Measurements from ENCODE around the gene MICAL2.

Gene MICAL2

GRCh38 chr11:12170984-12171383 is 60.6 kb downstream of the MICAL2 start:
- DNase-seq (ENCODE audit: low read depth), result no peak

GRCh38 chr11:12171921-12172320 is 61.5 kb downstream of the MICAL2 start:
- no peak for DNase-seq (ENCODE audit: low read depth)

GRCh38 chr11:12172493-12173013 is 62.2 kb downstream of the MICAL2 start:
- DNase-seq (ENCODE audit: low read depth), result no peak

GRCh38 chr11:12173111-12173510 is 62.7 kb downstream of the MICAL2 start:
- no peak for DNase-seq (ENCODE audit: low read depth)

GRCh38 chr11:12174128-12174476 is 63.7 kb downstream of the MICAL2 start:
- no peak for DNase-seq (ENCODE audit: low read depth)

- no peak for DNase-seq (ENCODE audit: low read depth)
Observed at GRCh38 chr11:12174477-12175143, 64.2 kb downstream of the MICAL2 start.

GRCh38 chr11:12175694-12176241 is 65.4 kb downstream of the MICAL2 start:
- no peak for DNase-seq (ENCODE audit: low read depth)

GRCh38 chr11:12176410-12176809 is 66.0 kb downstream of the MICAL2 start:
- DNase-seq (ENCODE audit: low read depth), result no peak

GRCh38 chr11:12177739-12178338 is 67.4 kb downstream of the MICAL2 start:
- DNase-seq (ENCODE audit: low read depth), result no peak

GRCh38 chr11:12179019-12179418 is 68.6 kb downstream of the MICAL2 start:
- no peak for DNase-seq (ENCODE audit: low read depth)

- no peak for DNase-seq (ENCODE audit: low read depth)
Observed at GRCh38 chr11:12179531-12179930, 69.1 kb downstream of the MICAL2 start.

GRCh38 chr11:12180257-12181205 is 70.1 kb downstream of the MICAL2 start:
- DNase-seq (ENCODE audit: low read depth), result no peak

- DNase-seq (ENCODE audit: low read depth), result no peak
Observed at GRCh38 chr11:12182302-12182675, 71.9 kb downstream of the MICAL2 start.

GRCh38 chr11:12182676-12183541 is 72.5 kb downstream of the MICAL2 start:
- DNase-seq (ENCODE audit: low read depth), result no peak

GRCh38 chr11:12183827-12184620 is 73.6 kb downstream of the MICAL2 start:
- no peak for DNase-seq (ENCODE audit: low read depth)

GRCh38 chr11:12184699-12185098 is 74.3 kb downstream of the MICAL2 start:
- no peak for DNase-seq (ENCODE audit: low read depth)

- DNase-seq (ENCODE audit: low read depth), result no peak
Observed at GRCh38 chr11:12185106-12185690, 74.8 kb downstream of the MICAL2 start.

- no peak for DNase-seq (ENCODE audit: low read depth)
Observed at GRCh38 chr11:12185914-12186313, 75.5 kb downstream of the MICAL2 start.

- DNase-seq (ENCODE audit: low read depth), result no peak
Observed at GRCh38 chr11:12186701-12187100, 76.3 kb downstream of the MICAL2 start.

GRCh38 chr11:12187399-12187798 is 77.0 kb downstream of the MICAL2 start:
- DNase-seq (ENCODE audit: low read depth), result no peak
